GM18520 (cell line): ENCODE data around the gene CCBE1.
A peak's percentile ranks its signal among the peaks of the same experiment; 100 is the strongest.
"Not testable (repeated sequence)": the region's sequence is repeated elsewhere in the genome, so short reads cannot be mapped to it uniquely, and the experiment has no call there.

ENCODE experiments used
- ATAC-seq: cut with Tn5 transposase; IDR thresholded peaks from one replicate; pipeline ENCODE4 v1.9.1; 2021; ENCODE audit not compliant: unreplicated experiment

CCBE1 gene

GRCh38 chr18:59547581-59548182 lies 149.5 kb downstream of the CCBE1 start:
- ATAC-seq: no peak

GRCh38 chr18:59546188-59546587 lies 151.0 kb downstream of the CCBE1 start:
- ATAC-seq: peak; percentile 69

- ATAC-seq: no peak
Measured at GRCh38 chr18:59540780-59541179, 156.4 kb downstream of the CCBE1 start.

- no peak for ATAC-seq
Measured at GRCh38 chr18:59540346-59540745, 156.9 kb downstream of the CCBE1 start.

GRCh38 chr18:59539108-59539507 lies 158.1 kb downstream of the CCBE1 start:
- no peak for ATAC-seq

GRCh38 chr18:59537579-59537978 lies 159.6 kb downstream of the CCBE1 start:
- ATAC-seq: no peak

- no peak for ATAC-seq
Measured at GRCh38 chr18:59536166-59536565, 161.1 kb downstream of the CCBE1 start.

- no peak for ATAC-seq
Measured at GRCh38 chr18:59535055-59535454, 162.2 kb downstream of the CCBE1 start.

GRCh38 chr18:59528866-59529265 lies 168.4 kb downstream of the CCBE1 start:
- no peak for ATAC-seq

GRCh38 chr18:59520562-59521355 lies 176.5 kb downstream of the CCBE1 start:
- ATAC-seq: no peak

- no peak for ATAC-seq
Measured at GRCh38 chr18:59518705-59519104, 178.5 kb downstream of the CCBE1 start.

- ATAC-seq: no peak
Measured at GRCh38 chr18:59517446-59518165, 179.6 kb downstream of the CCBE1 start.

- ATAC-seq: no peak
Measured at GRCh38 chr18:59516356-59517155, 180.7 kb downstream of the CCBE1 start.

GRCh38 chr18:59515956-59516355 lies 181.3 kb downstream of the CCBE1 start:
- not testable (repeated sequence) for ATAC-seq

- no peak for ATAC-seq
Measured at GRCh38 chr18:59515147-59515546, 182.1 kb downstream of the CCBE1 start.

GRCh38 chr18:59514203-59514602 lies 183.0 kb downstream of the CCBE1 start:
- no peak for ATAC-seq

GRCh38 chr18:59512025-59512755 lies 185.0 kb downstream of the CCBE1 start:
- ATAC-seq: no peak

- no peak for ATAC-seq
Measured at GRCh38 chr18:59509481-59510442, 187.5 kb downstream of the CCBE1 start.

GRCh38 chr18:59505356-59505755 lies 191.9 kb downstream of the CCBE1 start:
- no peak for ATAC-seq
